CD4-positive, alpha-beta T cell (primary cell): Measurements from ENCODE around the gene HINFP. TPM values are rescaled to one million over a fixed set of nuclear protein-coding genes. Genes with fewer than 3 reads are reported as not detected.

Experiments
- ATAC-seq: fragments of 200-7000 bp; cut with Tn5 transposase; one replicate; pipeline ENCODE4 v1.10.0; 2022; ENCODE audit warnings: mild to moderate bottlenecking; ENCODE audit not compliant: poor library complexity
- CTCF ChIA-PET: fragments of 350-600 bp; sonication (Branson Sonifier 250); formaldehyde crosslinking; loops from one replicate; lab custom pipeline; 2021; ENCODE audit warnings: antibody characterized with exemption, inconsistent platforms; lab: Charles Lee
- POLR2A ChIA-PET: fragments of 350-600 bp; sonication (Branson Sonifier 250); formaldehyde crosslinking; loops from one replicate; lab custom pipeline; 2021; ENCODE audit warnings: antibody characterized with exemption, inconsistent platforms; lab: Charles Lee
- DNase-seq, 14 experiments: peaks; one replicate each; pipeline ENCODE4 v3.0.0-alpha.2; 2013 to 2020; ENCODE audit warnings: mixed read lengths in 2 of 14
- H3K27ac ChIP-seq, 2 donors: one replicate each; pipeline versions ENCODE4 v1.5.1 to v1.7.0; 2013; ENCODE audit warnings: low read length in 2 of 2, low read depth in 1 of 2, mild to moderate bottlenecking in 1 of 2
- H3K27me3 ChIP-seq, 2 experiments: 1 replicate in 1 of 2; 2 replicates in 1 of 2; pipeline versions ENCODE4 v1.6.1 to v1.7.0; 2013; ENCODE audit warnings: low read length in 2 of 2, control low read depth in 1 of 2, mild to moderate bottlenecking in 1 of 2, moderate library complexity in 1 of 2; ENCODE audit not compliant: insufficient read depth in 2 of 2, control insufficient read depth in 1 of 2
- H3K36me3 ChIP-seq: one replicate; pipeline ENCODE4 v1.6.1; 2013; ENCODE audit warnings: low read length, control low read depth; ENCODE audit not compliant: insufficient read depth
- H3K4me1 ChIP-seq: one replicate; pipeline ENCODE4 v1.6.1; 2013; ENCODE audit warnings: low read length, control low read depth; ENCODE audit not compliant: insufficient read depth
- H3K4me3 ChIP-seq: one replicate; pipeline ENCODE4 v1.5.1; 2013; ENCODE audit warnings: mild to moderate bottlenecking, low read length, moderate library complexity
- H3K9me3 ChIP-seq, 2 experiments: 1 replicate in 1 of 2; 2 replicates in 1 of 2; pipeline versions ENCODE4 v1.6.1 to v1.7.0; 2013; ENCODE audit warnings: low read length in 2 of 2, mild to moderate bottlenecking in 2 of 2, control low read depth in 1 of 2, moderate library complexity in 1 of 2; ENCODE audit not compliant: control insufficient read depth in 1 of 2, insufficient read depth in 1 of 2
- H3K27ac Mint-ChIP-seq: one replicate; pipeline ENCODE4 v1.8.0; 2020; ENCODE audit warnings: mixed read lengths
- H3K27me3 Mint-ChIP-seq: one replicate; pipeline ENCODE4 v1.8.0; 2021; ENCODE audit warnings: mixed read lengths
- H3K36me3 Mint-ChIP-seq: one replicate; pipeline ENCODE4 v1.8.0; 2021; ENCODE audit warnings: low read depth, mixed read lengths
- H3K4me1 Mint-ChIP-seq: one replicate; pipeline ENCODE4 v1.8.0; 2021; ENCODE audit warnings: low read depth, mixed read lengths
- H3K4me3 Mint-ChIP-seq: one replicate; pipeline ENCODE4 v1.8.0; 2020; ENCODE audit warnings: mild to moderate bottlenecking, mixed read lengths
- H3K9me3 Mint-ChIP-seq: one replicate; pipeline ENCODE4 v1.8.0; 2020; ENCODE audit warnings: mixed read lengths
- intact Hi-C, 2 experiments: fragments of 100-400 bp; cut with DNase I in 1 of 2; cut with micrococcal nuclease in 1 of 2; formaldehyde crosslinking; loops; one replicate each; pipeline versions ENCODE4 v1.15.1 to v1.9.0; 2023 to 2025; cut with DNase I, micrococcal nuclease
- total RNA-seq, 174 experiments: library from RNA in 2 of 174; stranded (reverse) in 2 of 174; gene quantifications; one replicate each; pipeline ENCODE4 v1.2.3 and lab custom pipeline; 2021 to 2026
- TF ChIP-seq, protein P1 (sequence below): fragments of 200-600 bp; IDR thresholded peaks from one replicate; pipeline ENCODE4 v1.8.0; 2022; ENCODE audit warnings: antibody characterized with exemption, mild to moderate bottlenecking

Gene HINFP
- total RNA-seq, 2 experiments from 2014 or later = 17.6 to 20.5 TPM

DNA sequence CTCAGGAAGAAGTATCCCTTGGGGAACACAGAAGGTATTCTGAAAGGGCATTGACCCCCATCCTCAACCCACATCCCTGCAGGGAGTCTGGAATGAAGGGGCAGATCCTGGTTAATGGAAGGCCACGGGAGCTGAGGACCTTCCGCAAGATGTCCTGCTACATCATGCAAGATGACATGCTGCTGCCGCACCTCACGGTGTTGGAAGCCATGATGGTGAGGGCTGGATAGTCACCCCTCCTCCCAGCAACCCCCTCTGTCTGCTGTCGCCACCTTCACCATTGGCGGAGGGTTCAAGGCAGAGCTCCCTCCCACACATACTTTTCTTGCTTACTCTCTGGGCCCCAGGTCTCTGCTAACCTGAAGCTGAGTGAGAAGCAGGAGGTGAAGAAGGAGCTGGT lies 32.8 kb downstream of the HINFP start:
- H3K4me3 Mint-ChIP-seq = no peak overlapping the region
- Histone ChIP-seq H3K4me1 (peaks cover 8% of the 10 kb centered on the region), H3K36me3 (no peaks in the 10 kb centered on the region), H3K27ac (no peak overlapping the region), H3K9me3 (no peaks in the 10 kb centered on the region), H3K27me3 (peaks cover 0 to 6% of the 10 kb centered on the region in 2 experiments), H3K4me3 (no peak overlapping the region)
- intact Hi-C loops = no loop called here
- no peaks in the 10 kb centered on the region for H3K36me3 Mint-ChIP-seq
- CTCF ChIA-PET = interaction anchor here (2.1 kb wide), 1 partner anchor 15 kb away, joined by 5 read pairs; no protein-coding TSS in a partner anchor
- TF ChIP-seq, protein P1, sequence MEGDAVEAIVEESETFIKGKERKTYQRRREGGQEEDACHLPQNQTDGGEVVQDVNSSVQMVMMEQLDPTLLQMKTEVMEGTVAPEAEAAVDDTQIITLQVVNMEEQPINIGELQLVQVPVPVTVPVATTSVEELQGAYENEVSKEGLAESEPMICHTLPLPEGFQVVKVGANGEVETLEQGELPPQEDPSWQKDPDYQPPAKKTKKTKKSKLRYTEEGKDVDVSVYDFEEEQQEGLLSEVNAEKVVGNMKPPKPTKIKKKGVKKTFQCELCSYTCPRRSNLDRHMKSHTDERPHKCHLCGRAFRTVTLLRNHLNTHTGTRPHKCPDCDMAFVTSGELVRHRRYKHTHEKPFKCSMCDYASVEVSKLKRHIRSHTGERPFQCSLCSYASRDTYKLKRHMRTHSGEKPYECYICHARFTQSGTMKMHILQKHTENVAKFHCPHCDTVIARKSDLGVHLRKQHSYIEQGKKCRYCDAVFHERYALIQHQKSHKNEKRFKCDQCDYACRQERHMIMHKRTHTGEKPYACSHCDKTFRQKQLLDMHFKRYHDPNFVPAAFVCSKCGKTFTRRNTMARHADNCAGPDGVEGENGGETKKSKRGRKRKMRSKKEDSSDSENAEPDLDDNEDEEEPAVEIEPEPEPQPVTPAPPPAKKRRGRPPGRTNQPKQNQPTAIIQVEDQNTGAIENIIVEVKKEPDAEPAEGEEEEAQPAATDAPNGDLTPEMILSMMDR = no peak
- peaks cover 24% of the 10 kb centered on the region for H3K27me3 Mint-ChIP-seq
- DNase-seq = no peak
- POLR2A ChIA-PET = interaction anchor here (1.6 kb wide), 1 partner anchor 15 kb away, joined by 3 read pairs; the partner anchor contains the start of gene NLRX1
- no peaks in the 10 kb centered on the region for H3K9me3 Mint-ChIP-seq
- peaks cover 4% of the 10 kb centered on the region for H3K4me1 Mint-ChIP-seq
- no peak for ATAC-seq
- no peak overlapping the region for H3K27ac Mint-ChIP-seq

DNA sequence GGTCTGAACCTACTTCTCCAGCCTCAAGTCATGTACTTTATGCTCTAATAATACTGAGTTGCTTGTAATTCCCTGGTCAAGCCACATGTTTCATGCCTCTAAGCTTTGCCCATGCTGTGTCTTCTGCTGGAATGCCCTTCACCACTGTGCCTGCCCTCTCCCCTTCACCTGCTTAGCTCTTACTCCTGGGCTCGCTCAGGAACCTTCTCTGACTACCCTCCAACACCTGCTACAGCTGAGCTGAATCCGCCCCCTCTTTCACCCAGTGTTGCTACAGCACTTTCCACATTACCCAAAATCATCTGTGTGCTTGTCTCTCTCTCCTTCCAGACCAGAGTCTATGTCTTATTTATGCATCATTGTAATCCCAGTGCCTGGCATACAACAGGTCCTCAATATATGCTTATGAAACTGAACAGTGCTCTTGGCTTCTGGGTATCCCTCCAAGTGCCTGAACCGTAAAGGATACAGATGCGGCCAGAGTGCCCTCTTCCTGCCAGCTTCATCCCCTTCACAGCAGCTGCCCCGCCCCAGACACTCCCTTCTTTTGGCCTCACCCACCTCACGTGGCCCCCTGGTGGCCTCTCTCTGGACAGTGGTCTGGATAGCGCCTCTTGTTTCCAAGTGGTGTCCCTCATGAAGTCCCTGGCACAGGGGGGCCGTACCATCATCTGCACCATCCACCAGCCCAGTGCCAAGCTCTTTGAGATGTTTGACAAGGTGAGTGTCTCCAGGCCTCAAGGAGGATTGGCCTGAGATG lies 34.5 kb downstream of the HINFP start:
- H3K27me3 Mint-ChIP-seq = peaks cover 17% of the 10 kb centered on the region
- Histone ChIP-seq H3K36me3 (no peaks in the 10 kb centered on the region), H3K27me3 (peaks cover 0 to 6% of the 10 kb centered on the region in 2 experiments), H3K9me3 (no peaks in the 10 kb centered on the region), H3K27ac (no peak overlapping the region), H3K4me1 (no peaks in the 10 kb centered on the region), H3K4me3 (no peak overlapping the region)
- H3K4me3 Mint-ChIP-seq = no peak overlapping the region
- H3K9me3 Mint-ChIP-seq = no peaks in the 10 kb centered on the region
- TF ChIP-seq, protein P1 = no peak
- POLR2A ChIA-PET = no interaction called here
- intact Hi-C loops = no loop called here
- H3K4me1 Mint-ChIP-seq = peaks cover 4% of the 10 kb centered on the region
- DNase-seq = peak in 2 of 14 experiments; percentile 15 to 20
- CTCF ChIA-PET = no interaction called here
- ATAC-seq = no peak
- no peaks in the 10 kb centered on the region for H3K36me3 Mint-ChIP-seq
- no peak overlapping the region for H3K27ac Mint-ChIP-seq

DNA sequence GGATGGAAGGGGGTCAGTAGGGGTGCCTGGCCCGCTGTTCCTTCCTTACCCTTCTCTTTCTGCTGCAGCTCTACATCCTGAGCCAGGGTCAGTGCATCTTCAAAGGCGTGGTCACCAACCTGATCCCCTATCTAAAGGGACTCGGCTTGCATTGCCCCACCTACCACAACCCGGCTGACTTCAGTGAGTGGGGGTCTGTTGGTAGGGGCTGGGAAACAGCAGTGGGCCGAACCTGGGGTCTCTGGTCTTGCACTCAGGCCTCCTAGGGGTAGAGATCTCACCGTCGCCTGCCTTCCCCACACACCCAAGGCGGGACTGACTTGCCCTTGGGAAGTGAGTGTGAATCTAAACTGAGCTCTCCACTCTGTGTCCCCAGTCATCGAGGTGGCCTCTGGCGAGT lies 35.1 kb downstream of the HINFP start:
- no peak for DNase-seq
- Histone ChIP-seq H3K9me3 (no peaks in the 10 kb centered on the region), H3K27me3 (peaks cover 0 to 6% of the 10 kb centered on the region in 2 experiments), H3K4me1 (no peaks in the 10 kb centered on the region), H3K27ac (no peak overlapping the region), H3K4me3 (no peak overlapping the region), H3K36me3 (no peaks in the 10 kb centered on the region)
- Mint-ChIP-seq H3K27ac (no peak overlapping the region), H3K27me3 (peaks cover 12% of the 10 kb centered on the region), H3K4me3 (no peak overlapping the region), H3K36me3 (no peaks in the 10 kb centered on the region), H3K4me1 (peaks cover 4% of the 10 kb centered on the region), H3K9me3 (no peaks in the 10 kb centered on the region)
- POLR2A ChIA-PET = no interaction called here
- CTCF ChIA-PET = no interaction called here
- TF ChIP-seq, protein P1 = no peak
- intact Hi-C loops = no loop called here
- no peak for ATAC-seq
